SU-DHL-6 (cell line): ENCODE data around the gene TP73.

Experiments
- H2AFZ ChIP-seq: fragments of 200-600 bp; sonication (generic); 2 replicates; pipeline ENCODE4 v1.6.1; 2014; ENCODE audit warnings: low read depth, mild to moderate bottlenecking, moderate library complexity, mixed read lengths, antibody characterized with exemption, low read length; ENCODE audit not compliant: severe bottlenecking
- H3F3A ChIP-seq: fragments of 200-600 bp; shearing (Covaris generic); 2 replicates; pipeline ENCODE4 v1.6.0; 2016; ENCODE audit warnings: antibody characterized with exemption, mild to moderate bottlenecking; ENCODE audit not compliant: insufficient read depth
- H3K27ac ChIP-seq: fragments of 200-600 bp; sonication (generic); 2 replicates; pipeline ENCODE4 v1.5.1; 2016; ENCODE audit warnings: low read depth, mild to moderate bottlenecking, low read length, moderate library complexity, mixed read lengths
- H3K27me3 ChIP-seq: fragments of 200-600 bp; sonication (generic), shearing (Covaris generic); 2 replicates; pipeline ENCODE4 v1.6.0; 2014; ENCODE audit warnings: mild to moderate bottlenecking, low read length
- H3K36me3 ChIP-seq: fragments of 200-600 bp; sonication (generic); 2 replicates; pipeline ENCODE4 v1.6.1; 2014; ENCODE audit warnings: mild to moderate bottlenecking, low read length, mixed read lengths
- H3K4me2 ChIP-seq: fragments of 300-600, 200-600 bp; shearing (Covaris generic), sonication (generic); 2 replicates; pipeline ENCODE4 v1.6.0; 2014; ENCODE audit warnings: low read length, low read depth, mild to moderate bottlenecking; ENCODE audit not compliant: poor library complexity, severe bottlenecking
- H3K4me3 ChIP-seq: fragments of 200-600 bp; sonication (generic); 2 replicates; pipeline ENCODE4 v1.5.1; 2014; ENCODE audit warnings: antibody characterized with exemption, low read length, mild to moderate bottlenecking, mixed read lengths; ENCODE audit not compliant: insufficient read depth, poor library complexity, severe bottlenecking
- H3K79me2 ChIP-seq: fragments of 200-600 bp; sonication (generic); 2 replicates; pipeline ENCODE4 v1.6.1; 2014; ENCODE audit warnings: mild to moderate bottlenecking, low read length, moderate library complexity; ENCODE audit not compliant: insufficient read depth
- H3K9ac ChIP-seq: fragments of 200-600 bp; sonication (generic); 2 replicates; pipeline ENCODE4 v1.7.0; 2014; ENCODE audit warnings: mild to moderate bottlenecking, low read length
- H3K9me2 ChIP-seq: fragments of 200-600 bp; sonication (generic); replicated peaks from 2 replicates; pipeline ENCODE4 v1.6.1; 2014; ENCODE audit warnings: low read length; ENCODE audit not compliant: insufficient read depth
- H3K9me3 ChIP-seq: fragments of 200-600 bp; sonication (generic); 2 replicates; pipeline ENCODE4 v1.6.1; 2014; ENCODE audit warnings: low read length, mixed read lengths; ENCODE audit not compliant: insufficient read depth
- H4K20me1 ChIP-seq: fragments of 200-600 bp; sonication (generic); 2 replicates; pipeline ENCODE4 v1.6.1; 2014; ENCODE audit warnings: low read depth, mild to moderate bottlenecking, antibody characterized with exemption, low read length, moderate library complexity, mixed read lengths
- EZH2phosphoT487 ChIP-seq: fragments of 200-600 bp; sonication (generic), shearing (Covaris generic); conservative IDR thresholded peaks from 2 replicates; pipeline ENCODE4 v1.6.1; 2018; ENCODE audit warnings: mild to moderate bottlenecking, antibody characterized with exemption, low read length, moderate library complexity, mixed read lengths
- TF ChIP-seq, protein P1 (sequence below): fragments of 200-600 bp; sonication (generic); IDR thresholded peaks from one replicate; pipeline ENCODE4 v1.5.1; 2017; ENCODE audit warnings: antibody characterized with exemption, mild to moderate bottlenecking, low read length, moderate library complexity; ENCODE audit not compliant: insufficient read depth, poor library complexity, severe bottlenecking

The TP73 gene

DNA sequence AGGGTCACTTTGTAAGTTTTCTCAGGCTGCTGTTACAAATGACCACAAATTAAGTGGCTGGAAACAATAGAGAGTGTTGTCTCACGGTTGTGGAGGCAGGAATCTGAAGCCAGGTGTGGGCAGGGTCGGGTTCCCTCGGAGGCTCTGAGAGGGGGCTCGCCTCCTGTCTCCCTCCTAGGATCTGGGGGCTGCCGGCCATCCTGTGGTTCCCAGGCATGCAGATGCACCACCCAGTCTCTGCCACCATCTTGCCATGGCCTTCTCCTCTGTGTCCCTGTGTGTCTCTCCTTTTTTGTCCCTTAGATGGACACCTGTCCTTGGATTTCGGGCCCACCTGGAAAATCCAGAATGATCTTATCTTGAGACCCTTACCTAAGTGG, 4.8 kb downstream of the TP73 start:
- Histone ChIP-seq H3K27me3 (no peaks in the 10 kb centered on the region), H3K9me2 (no peaks in the 10 kb centered on the region), H2AFZ (no peak overlapping the region), H3F3A (no peaks in the 10 kb centered on the region), H3K36me3 (no peaks in the 10 kb centered on the region), H4K20me1 (no peaks in the 10 kb centered on the region), H3K27ac (no peak overlapping the region), H3K9ac (no peak overlapping the region), H3K4me3 (no peak overlapping the region), H3K79me2 (no peaks in the 10 kb centered on the region), H3K4me2 (no peak overlapping the region), H3K9me3 (no peaks in the 10 kb centered on the region)
- TF ChIP-seq EZH2phosphoT487 = no peak
- TF ChIP-seq, protein P1, sequence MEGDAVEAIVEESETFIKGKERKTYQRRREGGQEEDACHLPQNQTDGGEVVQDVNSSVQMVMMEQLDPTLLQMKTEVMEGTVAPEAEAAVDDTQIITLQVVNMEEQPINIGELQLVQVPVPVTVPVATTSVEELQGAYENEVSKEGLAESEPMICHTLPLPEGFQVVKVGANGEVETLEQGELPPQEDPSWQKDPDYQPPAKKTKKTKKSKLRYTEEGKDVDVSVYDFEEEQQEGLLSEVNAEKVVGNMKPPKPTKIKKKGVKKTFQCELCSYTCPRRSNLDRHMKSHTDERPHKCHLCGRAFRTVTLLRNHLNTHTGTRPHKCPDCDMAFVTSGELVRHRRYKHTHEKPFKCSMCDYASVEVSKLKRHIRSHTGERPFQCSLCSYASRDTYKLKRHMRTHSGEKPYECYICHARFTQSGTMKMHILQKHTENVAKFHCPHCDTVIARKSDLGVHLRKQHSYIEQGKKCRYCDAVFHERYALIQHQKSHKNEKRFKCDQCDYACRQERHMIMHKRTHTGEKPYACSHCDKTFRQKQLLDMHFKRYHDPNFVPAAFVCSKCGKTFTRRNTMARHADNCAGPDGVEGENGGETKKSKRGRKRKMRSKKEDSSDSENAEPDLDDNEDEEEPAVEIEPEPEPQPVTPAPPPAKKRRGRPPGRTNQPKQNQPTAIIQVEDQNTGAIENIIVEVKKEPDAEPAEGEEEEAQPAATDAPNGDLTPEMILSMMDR = no peak

DNA sequence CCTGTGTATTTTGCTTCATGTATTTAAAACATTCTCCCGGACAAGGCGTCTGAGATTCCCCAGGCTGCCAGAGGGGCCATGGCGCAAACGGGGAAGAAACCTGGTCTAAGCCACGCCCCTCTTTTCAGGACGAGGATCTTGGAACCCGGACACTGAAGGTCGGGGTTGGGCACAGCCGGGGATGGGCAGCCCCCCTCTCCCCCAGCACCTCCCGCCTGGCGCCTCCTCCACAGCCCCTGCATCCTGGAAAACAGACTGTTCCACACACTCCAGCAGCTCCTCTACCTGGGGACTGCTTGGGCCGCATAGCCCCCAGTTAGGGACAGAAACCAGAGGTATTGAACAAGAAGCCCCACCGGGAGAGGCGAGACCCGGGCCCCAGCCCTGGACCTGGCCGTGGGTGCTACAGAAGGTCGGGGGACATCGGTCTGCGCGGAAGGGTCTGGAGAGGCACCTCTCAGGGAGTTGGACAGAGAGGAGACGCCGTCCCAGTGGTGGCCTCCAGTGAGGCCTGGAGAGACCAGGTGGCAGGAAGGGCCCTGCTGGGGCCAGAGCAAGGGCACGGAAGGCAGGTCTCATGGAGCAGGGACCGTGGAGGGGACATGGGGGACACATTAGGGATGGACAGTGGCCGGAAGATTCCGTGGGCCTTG, 5.4 kb downstream of the TP73 start:
- no peak overlapping the region for H3K4me2 ChIP-seq
- H2AFZ ChIP-seq = no peak overlapping the region
- no peaks in the 10 kb centered on the region for H3K36me3 ChIP-seq
- H3K9me3 ChIP-seq = no peaks in the 10 kb centered on the region
- no peaks in the 10 kb centered on the region for H3F3A ChIP-seq
- no peak for TF ChIP-seq EZH2phosphoT487
- TF ChIP-seq, protein P1 = no peak
- no peak overlapping the region for H3K4me3 ChIP-seq
- H3K79me2 ChIP-seq = no peaks in the 10 kb centered on the region
- H3K27me3 ChIP-seq = no peaks in the 10 kb centered on the region
- no peaks in the 10 kb centered on the region for H4K20me1 ChIP-seq
- no peak overlapping the region for H3K27ac ChIP-seq
- no peak overlapping the region for H3K9ac ChIP-seq
- no peaks in the 10 kb centered on the region for H3K9me2 ChIP-seq

DNA sequence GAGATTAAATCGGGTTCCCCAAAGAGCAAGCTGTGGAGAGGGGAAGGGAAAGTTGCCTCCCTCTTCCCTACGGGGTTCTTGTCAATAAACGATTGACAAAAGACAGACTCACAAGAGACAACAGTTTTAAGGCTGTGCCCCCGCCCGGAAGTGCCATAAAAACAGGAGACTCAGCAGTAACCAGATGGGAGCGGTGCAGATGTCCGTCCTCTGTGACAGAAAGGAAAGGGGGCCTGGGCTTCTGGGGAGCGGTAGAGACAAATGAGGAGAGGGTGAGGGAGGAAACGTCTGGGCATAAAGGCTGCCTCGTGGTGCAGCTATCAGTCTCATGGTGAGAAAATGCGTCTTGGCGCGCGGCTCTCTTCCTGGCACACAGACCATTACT, 5.9 kb downstream of the TP73 start:
- no peaks in the 10 kb centered on the region for H3K27me3 ChIP-seq

More for the DNA sequence above, 5.9 kb downstream of the TP73 start:
- H3K79me2 ChIP-seq = no peaks in the 10 kb centered on the region
- H3K27ac ChIP-seq = no peak overlapping the region
- H3K4me3 ChIP-seq = no peak overlapping the region
- no peaks in the 10 kb centered on the region for H3K9me3 ChIP-seq
- no peak overlapping the region for H3K9ac ChIP-seq
- H3K9me2 ChIP-seq = no peaks in the 10 kb centered on the region
- no peaks in the 10 kb centered on the region for H3K36me3 ChIP-seq
- H4K20me1 ChIP-seq = no peaks in the 10 kb centered on the region
- H2AFZ ChIP-seq = no peak overlapping the region
- no peak for TF ChIP-seq EZH2phosphoT487
- TF ChIP-seq, protein P1 = no peak
- H3F3A ChIP-seq = no peaks in the 10 kb centered on the region
- no peak overlapping the region for H3K4me2 ChIP-seq
